ENCODE data around the gene NTN1.
"Not testable (repeated sequence)": the region's sequence is repeated elsewhere in the genome, so short reads cannot be mapped to it uniquely, and the experiment has no call there.

Gene NTN1

DNA sequence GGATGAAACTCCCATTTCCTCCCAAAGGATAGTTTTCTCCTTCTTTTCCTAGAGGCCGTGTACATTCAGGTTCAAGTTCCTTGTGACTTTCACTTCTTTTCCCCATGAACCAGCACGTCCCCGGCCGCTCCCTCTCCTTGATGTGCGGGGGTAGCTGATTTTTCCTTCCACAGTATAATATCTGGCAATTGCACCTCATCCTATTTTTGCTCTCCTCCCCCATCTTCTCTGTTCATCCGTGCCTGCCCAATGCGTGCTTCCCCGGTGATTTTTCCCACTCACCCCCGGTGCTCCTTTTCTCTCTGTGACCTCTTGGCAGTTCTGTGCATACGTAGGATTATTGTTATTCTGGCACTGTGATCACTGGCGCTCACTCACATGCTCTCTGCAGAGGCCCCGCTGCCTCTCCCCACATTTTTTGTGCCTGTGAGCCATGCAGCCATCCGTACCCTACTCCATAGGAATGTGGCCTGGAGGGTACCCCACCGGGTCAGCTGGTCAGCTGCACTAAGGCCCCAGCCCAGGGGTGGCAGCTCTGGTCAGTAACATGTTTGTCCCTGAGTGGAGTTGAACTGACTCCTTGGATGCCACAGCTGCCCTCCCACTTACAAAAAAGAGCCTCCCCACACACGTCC is 100.0 kb downstream of the NTN1 start:
- DNase-seq (ENCODE audit: low spot score), result no peak

DNA sequence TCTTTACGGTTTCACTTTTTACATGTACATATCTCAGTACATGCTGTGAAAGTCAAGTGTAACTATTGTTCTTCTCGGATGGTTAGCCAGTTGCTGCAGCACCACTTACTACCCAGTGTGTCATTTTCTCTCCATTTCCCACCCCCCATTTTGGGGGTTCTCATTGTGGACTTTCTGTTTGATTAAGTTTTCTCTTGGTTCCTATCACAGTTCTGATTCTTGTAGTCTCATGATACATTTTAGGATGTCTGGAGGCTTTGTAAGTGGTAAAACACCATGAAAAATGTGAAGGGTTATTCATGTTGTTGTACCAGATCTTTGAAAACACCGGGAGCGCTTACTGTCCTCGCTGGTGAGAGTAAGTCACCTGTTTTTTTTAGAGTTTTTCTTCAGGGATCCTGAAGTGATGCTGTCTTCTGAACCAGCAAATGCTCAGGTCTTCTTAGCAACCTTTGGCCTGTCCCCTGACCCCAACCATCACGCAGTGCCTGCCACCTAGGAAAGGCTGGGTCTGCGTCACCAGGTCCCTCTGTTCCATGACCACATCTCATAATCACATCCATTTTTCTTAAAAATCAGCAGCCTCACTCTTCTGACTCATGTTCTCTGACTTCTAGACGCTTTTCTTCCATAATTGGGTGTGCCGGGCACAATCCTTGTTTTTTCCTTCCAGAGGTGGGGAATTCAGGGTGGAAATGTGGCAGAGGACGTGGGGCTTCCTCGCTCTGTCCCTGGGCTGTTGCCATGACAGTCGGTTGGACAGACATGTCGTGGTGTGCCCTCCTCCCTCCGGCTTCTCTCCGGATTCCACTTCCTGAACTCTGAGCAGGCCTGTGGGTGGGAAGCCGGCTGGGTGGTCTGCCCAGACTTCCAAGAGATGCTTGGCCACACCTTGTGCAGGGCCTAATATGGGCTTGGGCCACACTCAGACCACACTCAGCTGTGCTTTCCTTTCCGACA is 102.6 kb downstream of the NTN1 start:
- no peak for DNase-seq (ENCODE audit: low spot score)

DNA sequence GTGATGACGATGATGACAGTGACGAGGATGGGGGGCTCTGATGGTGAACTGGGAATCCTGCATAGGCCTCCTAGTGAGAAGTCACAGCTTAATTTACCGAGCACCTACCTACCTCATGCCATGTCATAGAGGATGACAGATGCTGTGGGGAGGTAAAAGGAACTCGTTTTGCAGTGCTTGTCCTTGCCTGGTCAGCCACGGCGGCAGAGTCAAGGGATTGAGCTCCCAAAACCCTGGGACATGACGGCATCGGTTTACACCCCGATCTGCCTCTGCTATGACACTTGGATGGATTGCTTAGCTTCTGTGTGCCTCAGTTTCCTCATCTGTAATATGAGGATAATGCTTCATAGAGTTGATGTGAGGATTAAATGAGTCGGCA is 103.2 kb downstream of the NTN1 start:
- DNase-seq (ENCODE audit: low spot score), result no peak

DNA sequence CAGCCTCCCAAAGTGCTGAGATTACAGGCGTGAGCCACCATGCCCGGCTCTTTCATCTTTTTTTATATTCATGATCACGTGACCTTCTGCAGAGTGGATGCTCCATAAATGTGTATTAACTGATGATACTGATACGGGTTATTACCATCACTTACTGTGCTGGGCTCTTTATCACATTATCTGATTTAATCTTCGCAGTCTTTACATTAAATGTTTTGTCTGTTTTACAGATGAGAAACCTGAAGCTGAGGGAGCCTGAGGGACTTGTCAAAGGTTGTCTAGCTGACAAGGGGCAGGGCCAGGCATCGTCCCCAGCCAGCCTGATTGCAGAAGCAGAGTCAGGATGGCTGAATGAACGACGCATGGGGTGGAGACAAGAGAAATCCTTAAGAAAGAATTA is 104.4 kb downstream of the NTN1 start:
- DNase-seq (ENCODE audit: low spot score), result peak; percentile 89

DNA sequence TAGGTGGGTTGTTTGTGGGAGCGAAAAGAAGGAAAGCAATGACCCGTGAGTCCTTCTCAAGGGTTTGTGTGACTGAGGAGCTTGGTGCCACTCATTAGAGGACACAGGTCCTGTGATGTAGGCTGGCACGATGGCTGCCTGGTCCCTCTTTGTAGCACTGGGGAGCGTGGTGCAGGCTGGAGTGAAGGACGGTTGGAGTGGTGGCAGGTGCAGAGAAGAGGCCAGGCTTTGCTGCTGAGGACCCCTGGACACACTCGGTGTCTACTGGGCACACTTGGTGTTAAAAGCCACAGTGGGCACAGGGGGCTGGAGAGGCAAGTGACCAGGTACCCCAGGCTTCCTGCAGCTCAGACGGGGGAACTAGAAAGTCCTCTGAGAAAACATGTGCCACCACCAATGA is 106.0 kb downstream of the NTN1 start:
- DNase-seq (ENCODE audit: low spot score), result no peak

DNA sequence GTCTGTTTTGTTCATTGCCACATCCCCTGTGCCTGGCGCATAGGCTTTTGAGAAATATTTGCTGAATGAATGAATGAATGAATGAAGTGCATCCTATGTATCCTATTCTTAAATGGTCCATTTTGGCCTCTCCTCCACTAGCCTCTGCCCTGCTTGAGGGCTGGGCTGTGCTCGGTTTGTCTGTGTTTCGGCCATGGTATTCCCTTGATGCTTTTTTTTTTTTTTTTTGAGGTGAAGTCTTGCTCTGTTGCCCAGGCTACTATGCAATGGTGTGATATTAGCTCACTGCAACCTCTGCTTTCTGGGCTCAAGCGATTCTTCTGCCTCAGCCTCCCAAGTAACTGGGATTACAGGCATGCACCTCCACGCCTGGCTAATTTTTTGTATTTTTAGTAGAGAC is 110.1 kb downstream of the NTN1 start:
- no peak for DNase-seq (ENCODE audit: low spot score)

DNA sequence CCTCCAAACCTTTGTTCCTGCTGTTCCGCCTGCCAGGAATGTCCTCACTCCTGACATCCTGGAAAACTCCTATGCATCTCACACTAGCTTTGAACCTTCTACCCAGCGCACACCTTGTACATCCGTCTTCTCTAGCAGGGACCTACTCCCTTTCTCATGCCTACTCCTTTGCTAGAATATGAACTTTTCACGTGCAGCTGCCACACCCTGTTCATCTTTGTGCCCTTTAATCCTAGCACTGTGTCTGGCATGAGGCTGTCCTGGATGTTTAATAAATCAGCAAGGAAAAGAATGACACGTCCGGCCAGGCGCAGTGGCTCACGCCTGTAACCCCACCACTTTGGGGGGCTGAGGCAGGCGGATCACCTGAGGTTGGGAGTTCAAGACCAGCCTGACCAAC is 111.0 kb downstream of the NTN1 start:
- DNase-seq (ENCODE audit: low spot score), result no peak

DNA sequence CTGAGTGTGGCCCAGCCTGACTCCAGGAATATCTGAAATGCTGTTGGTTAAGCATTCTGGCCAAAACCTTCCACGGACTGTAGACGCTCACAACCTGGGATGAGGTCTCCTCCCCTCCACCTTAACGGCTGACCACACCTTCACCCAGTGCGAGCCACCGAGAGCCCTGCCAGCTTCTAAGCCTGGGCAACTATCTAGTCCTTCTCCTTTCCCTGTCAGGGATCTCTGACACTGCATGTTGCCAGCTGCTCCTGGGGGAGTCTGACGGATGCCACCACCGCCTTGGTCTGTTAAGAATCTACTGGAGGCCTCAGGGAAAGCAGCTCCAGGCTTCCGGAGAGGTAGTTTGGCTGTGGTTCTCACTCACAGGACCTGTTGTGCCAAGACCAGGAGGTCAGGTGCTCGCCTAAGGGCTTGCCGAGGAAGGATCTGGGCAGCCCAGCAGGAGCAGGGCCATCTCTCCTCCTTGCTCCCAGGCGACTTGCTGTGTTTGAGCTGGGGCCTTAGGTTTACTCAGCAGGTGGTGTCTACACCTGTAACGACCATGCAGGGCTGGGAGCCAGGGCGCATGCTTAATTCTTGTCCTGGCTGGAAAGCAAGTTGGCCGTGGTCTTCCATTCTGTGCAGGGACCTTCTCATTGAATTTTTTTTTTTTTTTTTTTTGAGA is 111.8 kb downstream of the NTN1 start:
- DNase-seq (ENCODE audit: low spot score), result no peak

DNA sequence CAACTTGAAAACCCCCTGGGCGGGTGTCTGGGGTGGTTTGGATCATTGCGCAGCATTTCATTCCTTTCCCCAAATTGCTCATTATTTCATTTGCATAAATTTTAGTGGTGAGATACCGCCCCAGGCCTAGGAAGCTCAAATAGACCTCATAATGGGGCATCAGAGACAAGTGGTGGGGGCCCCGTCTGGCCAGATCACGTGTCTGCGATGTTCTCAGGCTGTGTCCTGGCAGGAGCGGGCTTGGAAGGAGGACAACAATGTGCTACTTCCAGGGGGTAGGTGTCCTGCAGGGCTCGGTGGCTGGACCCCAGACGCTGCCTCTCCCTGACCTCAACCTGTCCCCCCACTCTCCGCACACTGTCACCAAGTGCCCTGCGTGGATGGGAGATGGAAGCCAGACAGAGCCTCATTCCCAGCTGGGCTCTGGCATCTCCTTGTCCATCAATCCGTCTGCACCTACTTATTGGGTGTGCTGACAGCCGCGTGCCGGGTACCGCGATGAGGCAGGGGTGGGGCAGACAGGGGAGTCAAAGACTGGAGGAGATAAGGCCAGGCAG is 116.9 kb downstream of the NTN1 start:
- no peak for DNase-seq (ENCODE audit: low spot score)

DNA sequence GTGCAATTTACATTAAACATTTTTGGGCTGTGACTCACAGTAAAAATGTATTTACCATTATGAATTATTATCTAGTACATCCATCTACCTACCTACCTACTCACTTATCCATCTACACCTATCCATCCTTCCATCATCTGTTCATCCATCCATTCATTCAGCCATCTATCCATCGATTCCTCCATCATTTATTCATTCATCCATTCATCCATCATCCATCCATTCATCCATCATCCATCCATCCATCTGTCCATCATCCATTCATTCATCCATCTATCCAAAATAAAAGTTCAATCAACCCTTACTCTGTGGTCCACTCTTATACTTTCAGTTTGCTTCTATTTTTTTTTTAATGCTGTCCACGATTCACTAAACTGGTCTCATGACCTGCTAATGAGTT is 118.4 kb downstream of the NTN1 start:
- DNase-seq (ENCODE audit: low spot score), result no peak

DNA sequence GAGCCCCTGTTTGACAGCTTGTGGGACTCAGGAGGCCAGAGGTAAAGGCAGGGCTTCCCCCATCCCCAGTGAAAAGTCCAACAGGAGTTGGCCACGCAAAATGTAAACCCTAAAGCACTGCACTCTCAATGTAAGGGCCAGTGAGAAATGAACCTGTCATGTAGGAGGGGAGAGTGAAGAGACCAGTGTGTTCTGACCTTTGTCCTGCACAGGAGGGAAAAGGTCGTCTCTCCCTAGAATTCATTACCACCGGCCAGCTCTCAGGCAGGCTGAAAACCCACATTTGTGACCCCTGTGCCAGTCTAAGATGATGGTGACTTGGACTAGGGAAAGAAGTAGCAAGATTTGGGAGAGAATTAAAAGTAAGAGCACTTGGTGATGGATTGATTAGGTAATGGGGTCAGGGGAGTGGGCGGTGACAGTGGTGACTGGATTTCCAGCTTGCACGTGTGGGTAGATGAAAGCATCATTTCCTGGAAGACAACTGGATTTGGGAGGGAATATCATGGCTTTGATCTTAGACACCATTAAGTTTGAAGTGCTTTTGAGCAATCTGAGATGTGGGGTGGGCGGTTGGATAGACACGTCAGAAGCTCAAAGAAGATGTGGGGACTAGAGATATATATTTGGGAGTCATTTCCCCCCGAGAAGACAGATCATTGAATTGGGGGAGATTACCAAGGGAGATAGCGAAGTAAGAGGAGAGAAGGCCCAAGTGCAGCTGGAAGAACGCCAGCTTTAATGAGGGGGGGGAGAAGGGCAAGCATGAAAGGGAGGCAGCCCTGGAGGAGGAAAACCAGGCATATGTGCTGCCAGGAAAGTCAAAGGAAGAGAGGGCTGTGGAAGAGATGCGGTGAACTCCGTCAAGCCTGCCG is 119.5 kb downstream of the NTN1 start:
- no peak for DNase-seq (ENCODE audit: low spot score)

DNA sequence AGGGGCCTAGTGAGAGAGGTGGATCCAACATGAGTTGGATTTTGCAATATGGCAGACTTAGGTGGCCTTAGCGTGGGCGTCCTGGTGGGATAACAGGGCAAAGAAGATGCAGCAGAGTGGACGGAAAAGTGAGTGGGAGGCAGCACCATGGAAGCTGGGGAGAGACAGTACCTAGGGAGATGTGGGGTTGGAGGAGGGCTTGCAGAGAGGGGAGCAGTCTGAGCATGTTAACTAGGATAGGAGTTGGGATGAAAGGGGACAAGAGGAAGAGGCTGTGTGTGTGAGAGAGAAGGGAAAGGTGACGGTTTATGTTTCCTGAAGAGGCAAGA is 120.1 kb downstream of the NTN1 start:
- DNase-seq (ENCODE audit: low spot score), result no peak

DNA sequence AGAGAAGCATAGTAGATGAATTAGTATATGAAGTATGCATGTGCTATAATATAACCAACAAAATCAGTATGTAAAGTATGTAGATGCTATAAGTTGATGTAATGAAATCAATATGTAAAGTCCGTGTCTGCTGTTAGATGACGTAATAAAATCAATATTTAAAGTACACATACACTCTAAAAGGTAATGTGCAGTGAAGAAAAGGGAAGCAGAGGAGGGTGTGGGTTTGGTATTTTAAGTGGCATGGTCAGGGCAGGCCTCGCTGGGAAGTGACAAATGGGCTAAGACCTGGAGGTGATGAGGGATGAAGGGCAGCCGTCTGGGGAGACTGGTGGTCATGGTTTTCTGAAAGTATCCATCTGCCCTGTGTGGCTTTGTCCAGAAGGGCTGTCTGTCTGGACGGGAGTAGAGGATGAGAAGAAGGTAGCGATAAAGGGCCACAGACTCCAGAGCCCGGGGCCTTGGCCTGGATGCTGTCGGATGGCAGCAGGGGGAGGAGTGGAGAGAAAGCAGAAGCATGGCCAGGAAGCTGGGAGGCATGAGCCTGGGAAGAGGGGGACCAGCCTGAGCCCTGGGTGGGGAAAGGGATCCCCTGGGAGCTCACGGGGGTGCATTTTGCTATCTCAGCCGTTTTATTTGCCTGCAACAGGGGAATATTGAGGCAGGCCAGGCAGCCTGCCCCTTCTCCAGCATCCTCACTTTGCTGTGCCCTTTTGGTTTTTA is 121.6 kb downstream of the NTN1 start:
- no peak for DNase-seq (ENCODE audit: low spot score)

DNA sequence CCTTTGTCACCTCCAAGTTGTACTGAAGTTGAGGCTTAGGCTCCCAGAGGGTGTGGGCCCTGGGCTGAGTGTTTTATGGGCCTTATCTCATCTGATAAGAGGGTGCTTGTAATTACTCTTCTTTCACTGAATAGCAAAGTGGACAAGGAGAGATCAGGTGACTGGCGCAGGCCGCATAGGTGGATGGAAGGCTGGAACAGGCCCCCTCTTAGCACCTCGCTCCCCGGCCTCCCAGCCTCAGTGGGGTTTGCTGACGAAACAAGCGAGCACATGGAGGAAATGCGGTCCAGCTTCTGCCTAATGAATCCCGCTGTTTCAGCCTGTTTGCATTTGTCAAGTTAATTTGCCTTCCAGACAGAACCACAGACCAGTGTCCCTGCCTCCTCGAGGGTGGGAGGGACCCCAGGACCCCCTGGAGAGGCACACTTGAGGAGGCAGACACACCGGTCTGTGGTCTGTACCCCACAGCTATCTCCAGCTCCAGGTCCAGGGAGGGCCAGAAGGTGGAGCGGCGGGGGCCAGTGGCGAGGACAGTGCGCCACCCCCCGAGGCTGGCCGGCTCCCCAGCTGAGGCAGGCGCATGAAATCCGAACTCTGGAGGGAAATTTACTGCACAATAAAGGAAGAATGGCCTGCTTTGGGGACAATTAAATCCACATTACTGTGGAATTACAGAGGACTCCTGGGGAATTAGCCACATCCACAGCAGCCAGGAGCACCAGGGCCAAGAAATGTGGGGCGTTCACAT is 123.4 kb downstream of the NTN1 start:
- DNase-seq (ENCODE audit: low spot score), result no peak

DNA sequence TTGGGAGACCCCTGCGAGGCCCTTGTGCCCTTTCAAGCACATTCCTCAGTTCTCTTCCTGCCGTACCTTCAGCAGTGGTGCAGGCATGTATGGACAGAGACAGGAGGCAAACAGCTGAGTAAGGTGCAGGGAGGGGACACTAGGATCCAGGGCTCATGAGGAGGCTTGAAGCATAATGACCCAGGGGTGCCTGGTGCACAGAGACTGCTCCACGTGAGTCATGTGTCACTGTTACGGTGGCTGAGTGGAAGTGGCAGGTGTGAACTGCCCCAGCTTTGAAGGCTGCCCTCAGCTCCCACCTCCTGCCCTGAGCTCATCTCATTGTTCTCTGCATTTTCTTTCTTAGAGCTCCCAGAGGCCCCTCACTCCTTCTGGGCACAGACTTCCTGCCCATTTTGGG is 124.8 kb downstream of the NTN1 start:
- DNase-seq (ENCODE audit: low spot score), result no peak

DNA sequence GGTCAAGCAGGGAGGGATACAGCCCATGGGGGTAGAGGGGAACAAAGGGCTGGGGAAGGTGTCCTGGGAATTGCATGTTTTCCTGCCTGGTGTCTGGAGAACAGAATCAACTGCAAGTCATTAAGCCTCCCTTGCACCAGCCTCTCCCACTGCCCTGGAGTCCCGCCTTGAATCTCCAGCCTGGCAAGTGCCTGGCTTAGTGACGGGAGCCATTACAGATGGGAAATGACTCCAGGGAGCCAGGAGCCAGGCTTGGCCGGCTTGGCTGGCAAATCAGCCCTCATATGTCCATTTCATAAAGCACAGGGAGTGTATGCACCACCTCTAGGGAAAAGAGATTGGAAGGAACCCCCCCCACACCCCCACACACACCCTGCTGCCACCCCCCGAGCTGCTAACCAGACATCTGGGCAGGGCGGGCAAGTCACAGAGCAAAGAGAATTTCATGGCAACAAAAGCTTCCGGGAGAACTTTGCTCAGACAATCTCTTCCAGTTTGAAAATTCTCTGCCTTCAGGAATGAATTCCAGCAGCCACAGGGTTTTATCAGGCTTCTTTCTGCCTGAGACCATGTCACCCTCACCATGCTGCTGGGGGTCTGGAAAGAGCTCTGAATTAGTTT is 127.7 kb downstream of the NTN1 start:
- no peak for DNase-seq (ENCODE audit: low spot score)

DNA sequence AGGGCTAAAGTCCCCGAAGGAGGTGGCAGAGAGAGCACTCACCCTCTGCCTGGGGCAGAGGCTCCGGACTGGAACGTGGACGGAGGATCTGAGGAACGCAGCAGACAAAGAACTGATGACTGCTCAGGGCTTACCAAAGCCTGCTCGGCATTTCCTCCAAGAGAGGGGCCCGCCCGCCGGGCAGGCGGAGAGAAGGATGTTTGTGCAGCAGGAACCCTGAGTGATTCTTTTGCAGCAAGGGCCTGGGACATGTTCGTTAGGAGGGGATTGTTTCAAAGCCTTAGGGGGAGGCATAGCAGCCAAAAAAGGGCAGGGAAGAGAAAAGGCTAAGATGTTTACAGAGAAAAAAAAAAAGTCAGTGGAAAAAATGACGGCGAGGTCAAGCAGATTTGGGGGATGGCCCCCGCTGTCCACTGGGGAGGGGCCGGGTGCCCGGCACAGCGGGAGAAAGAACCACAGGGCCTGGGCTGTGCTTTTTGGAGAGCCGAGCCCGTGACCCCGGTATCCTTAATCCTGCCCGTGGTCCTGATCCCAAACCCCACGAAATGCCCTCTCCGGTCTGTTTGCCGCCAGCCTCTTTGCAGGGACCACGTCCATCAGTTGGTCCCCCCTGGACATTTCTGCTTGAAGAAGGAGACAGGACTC is 129.3 kb downstream of the NTN1 start:
- DNase-seq (ENCODE audit: low spot score), result no peak

DNA sequence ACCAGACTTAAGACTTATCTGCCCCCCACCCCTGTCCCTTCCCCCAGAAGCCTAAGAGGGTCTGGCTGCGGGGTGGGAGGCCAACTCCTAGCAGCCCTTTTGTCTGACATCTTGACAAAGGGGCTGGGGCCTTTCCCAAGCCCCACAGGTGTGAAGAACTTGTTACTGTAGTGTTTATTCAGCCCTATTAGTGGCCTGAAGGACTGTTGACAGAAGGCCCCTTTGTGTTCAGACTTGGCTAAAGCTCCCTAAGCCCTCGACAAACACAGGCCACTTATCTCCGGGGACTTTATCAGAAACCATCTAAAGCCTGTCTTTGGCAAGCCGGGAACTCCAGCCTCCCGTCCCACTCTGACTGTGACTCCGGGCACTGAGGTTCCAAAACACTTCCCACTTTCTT is 129.8 kb downstream of the NTN1 start:
- DNase-seq (ENCODE audit: low spot score), result no peak

DNA sequence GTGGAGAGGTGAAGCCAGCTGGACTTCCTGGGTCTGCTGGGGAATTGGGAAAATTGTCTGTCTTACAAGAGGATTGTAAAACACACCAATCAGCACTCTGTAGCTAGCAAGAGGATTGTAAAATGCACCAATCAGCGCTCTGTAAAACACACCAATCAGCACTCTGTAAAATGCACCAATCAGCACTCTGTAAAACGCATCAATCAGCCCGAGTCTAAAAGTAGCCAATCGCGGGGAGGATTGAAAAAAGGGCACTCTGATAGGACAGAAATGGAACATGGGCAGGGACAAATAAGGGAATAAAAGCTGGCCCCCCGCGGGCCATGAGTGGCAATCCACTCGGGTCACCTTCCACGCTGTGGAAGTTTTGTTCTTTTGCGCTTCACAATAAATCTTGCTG is 130.4 kb downstream of the NTN1 start:
- DNase-seq (ENCODE audit: low spot score), result not testable (repeated sequence)
